ENCODE results near the gene TSPEAR.

TSPEAR gene

DNA sequence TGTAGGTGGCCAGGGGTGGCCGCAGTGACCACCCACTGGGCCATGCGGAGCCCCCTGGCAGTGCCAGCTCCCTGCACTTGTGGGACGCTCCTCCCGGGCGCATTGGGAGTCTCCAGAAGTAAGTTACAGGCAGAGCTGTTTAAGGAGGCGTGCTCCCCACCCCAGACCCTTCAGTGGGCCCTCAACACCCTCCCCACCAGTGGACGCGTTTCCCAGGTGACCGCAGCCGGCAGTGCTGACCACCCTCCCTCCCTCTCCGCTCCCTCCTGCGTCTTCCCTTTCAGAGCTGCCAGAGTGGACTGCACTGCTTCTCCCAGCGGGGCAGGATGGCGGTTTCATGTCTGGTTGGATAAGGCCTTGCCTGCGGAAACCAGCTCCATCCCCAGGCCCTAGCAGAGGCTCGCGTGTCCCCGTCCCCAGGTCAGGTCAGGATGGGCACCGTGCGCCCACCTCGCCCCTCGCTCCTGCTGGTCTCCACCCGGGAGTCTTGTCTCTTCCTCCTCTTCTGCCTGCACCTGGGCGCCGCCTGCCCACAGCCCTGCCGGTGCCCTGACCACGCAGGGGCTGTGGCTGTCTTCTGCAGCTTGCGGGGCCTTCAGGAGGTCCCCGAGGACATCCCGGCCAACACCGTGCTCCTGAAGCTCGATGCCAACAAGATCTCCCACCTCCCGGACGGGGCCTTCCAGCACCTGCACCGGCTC lies 255.0 kb downstream of the TSPEAR start:
- DNase-seq: no peak

DNA sequence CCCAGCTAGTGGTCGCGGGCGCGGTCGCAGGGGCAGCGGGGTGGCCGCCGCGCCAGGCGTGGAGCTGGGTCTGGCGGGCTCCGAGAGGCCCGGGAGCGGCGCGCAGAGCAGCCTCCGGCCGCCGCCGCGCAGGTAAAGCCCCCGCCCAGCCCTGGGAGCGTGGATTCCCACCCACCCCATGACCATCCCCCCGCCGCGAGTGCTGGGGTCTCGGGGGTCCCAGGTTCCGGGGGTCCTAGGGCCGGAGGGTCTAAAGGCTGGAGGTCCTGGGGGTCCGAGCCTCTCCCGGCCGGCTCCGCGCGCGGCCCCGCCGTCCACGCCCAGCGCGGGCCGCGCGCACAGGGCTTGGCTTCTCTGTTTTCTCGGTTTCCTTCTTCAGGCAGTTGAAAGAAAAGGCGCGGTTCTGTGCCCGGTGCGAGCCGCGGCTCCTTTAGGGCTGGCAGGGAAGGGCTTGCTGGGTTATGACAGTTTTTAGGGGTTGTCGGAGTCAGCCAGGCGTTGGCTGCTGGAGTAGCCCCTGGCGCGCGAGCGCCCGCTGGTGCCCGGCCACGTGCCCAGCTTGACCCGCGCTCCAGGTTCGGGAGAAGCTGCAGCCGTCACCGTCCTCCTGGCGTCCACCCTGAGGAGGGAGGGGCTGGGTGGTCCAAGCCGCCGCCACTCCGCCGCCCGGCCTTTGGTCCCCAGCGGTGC lies 255.7 kb downstream of the TSPEAR start:
- peak; percentile 1 for DNase-seq

DNA sequence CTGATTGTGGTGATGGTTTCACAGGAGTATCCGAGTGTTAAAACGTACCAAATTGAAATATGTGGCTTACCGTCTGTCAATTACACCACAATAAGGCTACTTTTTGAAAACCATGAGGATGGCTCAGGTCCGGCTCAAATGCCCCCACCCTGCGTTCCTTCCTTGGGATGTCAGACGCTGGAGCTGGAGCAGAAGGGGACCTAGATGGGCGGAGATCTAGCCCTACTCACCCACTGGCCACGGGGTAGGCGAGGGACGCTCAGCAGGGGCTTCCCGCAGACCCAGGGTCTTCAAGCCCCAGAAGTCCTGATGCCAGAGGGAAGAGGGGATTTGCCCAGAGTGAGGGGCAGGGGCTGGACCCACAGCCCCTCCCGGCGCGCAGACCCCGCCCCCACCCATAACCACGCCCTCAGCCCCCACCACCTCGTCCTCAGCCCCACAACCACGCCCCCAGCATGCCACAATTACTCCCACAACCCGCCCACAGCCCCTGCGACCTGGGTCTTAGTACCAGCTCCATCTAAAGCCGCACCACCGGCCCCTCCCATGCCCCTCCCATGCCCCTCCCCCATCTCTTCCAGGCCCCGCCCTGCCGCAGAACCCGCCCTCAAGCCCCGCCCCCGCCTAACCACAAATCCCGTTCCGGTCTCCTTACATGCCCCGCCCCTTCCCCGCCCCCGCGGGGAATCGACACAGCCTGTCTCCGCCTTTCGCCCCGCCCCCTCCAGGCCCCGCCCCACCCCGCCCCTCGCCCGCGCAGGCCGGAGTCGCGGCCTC lies 256.4 kb downstream of the TSPEAR start, which contains the start of gene LRRC3:
LRRC3 (plus strand) TSS at position 764 of the 777 bp plus-strand sequence. CDS start 1,135 bp downstream, outside the sequence.
- DNase-seq: peak; percentile 44

DNA sequence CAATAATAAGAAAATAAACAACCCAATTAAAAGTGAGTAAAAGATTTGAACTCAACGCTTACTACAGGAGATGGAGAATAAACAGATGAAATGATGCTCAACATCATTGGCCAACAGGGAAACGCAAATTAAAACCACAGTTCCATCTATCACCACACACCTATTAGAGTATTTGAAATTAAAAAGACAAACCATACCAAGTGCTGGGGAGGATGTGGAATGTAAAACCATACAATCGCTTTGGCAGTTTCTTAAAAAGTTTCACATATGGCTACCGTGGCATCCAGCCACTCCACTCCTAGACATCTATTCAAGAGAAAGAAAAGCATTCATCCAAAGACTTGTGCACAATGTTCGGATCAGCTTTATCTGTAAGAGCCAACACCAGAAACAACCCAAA lies 257.3 kb downstream of the TSPEAR start:
- DNase-seq: no peak

DNA sequence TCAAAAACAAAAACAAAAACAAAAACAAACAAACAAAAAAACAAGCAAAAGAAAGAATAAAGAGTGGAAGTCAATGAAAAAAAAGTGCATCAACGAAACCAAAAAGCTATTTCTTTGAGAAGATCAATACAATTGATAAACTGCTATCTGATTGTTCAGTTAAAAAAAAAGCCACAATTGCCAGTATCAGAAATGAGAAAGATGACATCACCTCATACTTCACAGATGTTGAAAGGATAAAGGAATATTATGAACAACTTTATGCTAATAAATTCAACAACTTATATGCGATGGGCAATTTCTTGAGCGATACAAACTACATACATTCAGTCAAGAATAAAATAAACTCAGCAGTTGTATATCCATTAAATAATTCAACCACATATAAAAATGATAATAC lies 258.3 kb downstream of the TSPEAR start:
- DNase-seq: no peak

DNA sequence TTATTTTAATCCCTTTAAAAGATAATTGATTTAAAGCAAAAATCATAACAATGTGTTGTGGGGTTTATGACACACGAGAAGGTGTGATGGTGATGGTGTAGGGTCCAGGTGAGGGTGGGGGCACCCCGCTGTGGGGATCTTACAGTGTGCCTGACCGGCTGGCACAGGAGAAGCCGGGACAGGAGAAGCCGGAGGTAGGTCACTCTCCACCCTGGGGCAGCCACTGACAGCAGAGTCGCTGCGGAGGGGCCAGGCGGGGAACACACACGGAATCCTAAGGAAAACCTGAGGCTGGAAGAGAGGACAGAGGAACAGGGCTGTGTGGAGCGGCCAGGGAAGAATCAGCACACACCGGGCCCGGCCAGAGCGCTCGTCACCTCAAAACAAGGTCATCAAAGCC lies 260.4 kb downstream of the TSPEAR start:
- DNase-seq: no peak

DNA sequence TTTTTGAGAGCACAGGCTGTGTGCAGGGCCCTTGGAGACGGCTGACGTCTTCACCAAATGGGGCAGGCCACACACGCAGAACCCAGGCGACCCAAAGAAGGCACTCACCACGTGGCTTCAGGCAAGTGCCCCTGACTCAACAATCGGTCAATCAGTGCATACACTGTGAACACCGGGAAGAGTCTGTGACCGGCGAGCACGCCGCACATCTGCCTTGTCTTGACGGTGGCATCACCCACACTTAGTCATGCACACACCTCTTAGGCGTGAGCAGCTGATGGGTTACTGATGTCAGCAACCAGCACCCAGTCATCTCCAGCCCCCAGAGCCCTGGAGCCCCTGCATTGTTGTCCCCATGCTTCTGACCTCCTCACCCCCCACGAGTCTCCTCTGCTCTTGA lies 261.0 kb downstream of the TSPEAR start:
- no peak for DNase-seq

DNA sequence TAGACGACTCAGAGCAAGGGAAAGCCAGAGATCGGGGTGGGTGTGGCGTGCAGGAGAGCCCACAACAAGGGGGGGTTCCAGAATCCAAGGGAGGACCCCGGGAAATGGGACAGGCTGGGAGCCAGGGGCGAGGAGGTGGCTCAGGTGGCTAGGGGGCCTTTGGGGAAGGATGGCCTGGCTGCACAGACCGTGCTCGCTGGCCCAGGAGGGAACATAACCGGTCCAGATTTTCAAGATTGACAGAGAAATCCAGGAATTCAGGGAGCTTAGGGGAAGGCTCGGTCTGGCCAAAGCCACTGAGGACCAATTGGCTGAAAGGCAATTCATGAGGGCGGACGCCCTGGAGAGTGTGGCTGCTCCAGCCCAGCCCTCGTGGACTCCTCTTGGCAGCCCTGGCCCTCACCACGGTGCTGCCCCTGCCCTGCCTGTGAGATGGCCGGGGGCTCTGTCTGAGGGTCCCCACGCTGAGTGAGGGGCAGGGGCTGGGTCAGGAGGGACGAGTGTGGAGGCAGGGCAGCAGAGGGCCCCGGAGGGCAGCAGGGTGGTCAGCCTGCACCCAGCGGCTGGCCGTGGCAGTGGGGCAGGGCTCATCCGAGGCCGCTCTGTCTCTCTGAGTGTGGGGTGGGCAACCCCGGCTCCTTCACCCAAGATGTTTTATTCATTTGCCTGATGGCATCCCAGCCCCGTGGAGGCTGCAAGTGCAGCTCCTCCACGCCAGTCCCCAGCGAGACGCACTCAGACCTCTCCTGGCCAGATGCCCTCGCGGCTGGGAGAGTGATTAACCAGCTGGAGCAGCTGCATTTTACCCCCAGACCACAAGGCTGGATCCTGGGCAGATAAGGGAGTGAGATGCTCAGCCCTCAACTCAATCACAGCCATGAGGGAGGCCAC lies 261.7 kb downstream of the TSPEAR start:
- DNase-seq: no peak

DNA sequence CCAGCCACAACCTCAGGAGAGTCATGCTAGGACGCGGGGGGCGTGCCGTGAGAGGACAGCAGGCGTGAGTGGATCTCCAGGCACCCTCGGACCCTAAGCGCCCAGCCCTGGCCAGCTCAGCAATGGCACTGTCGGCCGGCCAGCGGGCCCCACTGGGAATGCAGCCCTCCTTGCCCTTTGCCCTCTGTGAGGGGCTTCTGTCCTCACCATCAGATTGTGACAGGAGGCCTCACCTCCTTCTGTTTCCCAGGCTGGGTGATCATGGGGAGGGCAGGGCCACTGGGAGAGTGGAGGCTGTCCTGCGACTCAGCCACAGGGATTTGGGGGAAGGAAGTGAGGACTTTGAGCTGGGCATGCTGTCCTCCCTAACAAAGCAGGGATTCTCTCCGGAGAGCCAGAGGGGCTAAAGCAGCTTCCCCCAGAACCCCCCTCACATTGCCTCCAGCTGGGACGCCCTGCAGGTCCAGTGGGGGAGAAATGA lies 262.7 kb downstream of the TSPEAR start:
- DNase-seq: no peak
